ENCODE data around the gene FLT1.

Gene FLT1

GRCh38 chr13:28336193-28336657 is 158.7 kb downstream of the FLT1 start (continued):
- TF ChIP-seq PRDM4 (tag by site-specific recombination; IDR thresholded peaks at IDR 0.05), result peak; percentile 98

GRCh38 chr13:28333204-28333881 is 161.6 kb downstream of the FLT1 start:
- Histone ChIP-seq H3K27ac (ENCODE audit: extremely low read depth, low read depth, low read length) (no peak overlapping the region), H3K36me3 (ENCODE audit: control insufficient read depth in 2 of 2, insufficient read depth in 1 of 2, low read length in 2 of 2) (peaks cover 0 to 5% of the 10 kb centered on the region in 2 experiments; a peak in 1 of 3 replicates), H3K4me1 (ENCODE audit: control insufficient read depth, insufficient read depth, low read length) (peaks cover 23% of the 10 kb centered on the region), H3K9me3 (ENCODE audit: control insufficient read depth, insufficient read depth, low read depth, low read length) (no peaks in the 10 kb centered on the region), H3K4me3 (ENCODE audit: low read depth, low read length) (no peak overlapping the region)
- ChIA-PET POLR2A (no interaction called here), CTCF (interaction anchor here (1.0 kb wide), 1 partner anchor 9 kb away, joined by 3 read pairs; no protein-coding TSS in a partner anchor)
- no peak for TF ChIP-seq ZNF449 (tag by site-specific recombination; IDR thresholded peaks at IDR 0.05)

- no peak for TF ChIP-seq ZNF704 (tag by site-specific recombination; IDR thresholded peaks at IDR 0.05)
- no peak for TF ChIP-seq CTCF (tag by site-specific recombination; IDR thresholded peaks at IDR 0.05)
- no peak for TF ChIP-seq ZSCAN18 (tag by site-specific recombination; IDR thresholded peaks at IDR 0.05)
- TF ChIP-seq HOXC10 (CRISPR knock-in tag; IDR thresholded peaks at IDR 0.05), result no peak
- TF ChIP-seq MZF1 (tag by site-specific recombination; IDR thresholded peaks at IDR 0.05; ENCODE audit: borderline replicate concordance), result no peak
- TF ChIP-seq ZNF510 (tag by site-specific recombination; IDR thresholded peaks at IDR 0.05; ENCODE audit: insufficient replicate concordance), result no peak
- no peak for TF ChIP-seq ZBTB10 (tag by site-specific recombination; IDR thresholded peaks at IDR 0.05)
- no peak for TF ChIP-seq ZBTB48 (tag by site-specific recombination; IDR thresholded peaks at IDR 0.05)
- TF ChIP-seq ZNF521 (tag by site-specific recombination; IDR thresholded peaks at IDR 0.05), result no peak
- TF ChIP-seq ZXDB (tag by site-specific recombination; IDR thresholded peaks at IDR 0.05), result no peak
- CTCF ChIA-PET, result no interaction called here
- POLR2A ChIA-PET, result no interaction called here
- no peaks in the 10 kb centered on the region for H3K9me3 ChIP-seq (ENCODE audit: control insufficient read depth, insufficient read depth, low read depth, low read length)
- H3K4me3 ChIP-seq (ENCODE audit: low read depth, low read length), result no peak overlapping the region
- no peaks in the 10 kb centered on the region; the same call in 1 of the 2 replicates for H3K4me1 ChIP-seq (ENCODE audit: control insufficient read depth, insufficient read depth, low read length)
- peaks cover 0 to 5% of the 10 kb centered on the region in 2 experiments; a peak in 1 of 3 replicates for H3K36me3 ChIP-seq (ENCODE audit: control insufficient read depth in 2 of 2, insufficient read depth in 1 of 2, low read length in 2 of 2)
- no peak overlapping the region for H3K27ac ChIP-seq (ENCODE audit: extremely low read depth, low read depth, low read length)
Measured at GRCh38 chr13:28329395-28330158, 165.4 kb downstream of the FLT1 start.
